GM12875 (cell line): ENCODE results near the gene IQCM.
"Not testable (repeated sequence)": the region's sequence is repeated elsewhere in the genome, so short reads cannot be mapped to it uniquely, and the experiment has no call there.

Experiments used
- H3K4me3 ChIP-seq: one replicate; pipeline ENCODE4 v1.5.1; 2011; ENCODE audit warnings: low read depth, low read length, control low read depth
- CTCF ChIP-seq: IDR thresholded peaks from 2 replicates; pipeline ENCODE4 v1.5.1; 2011; ENCODE audit warnings: low read depth, mild to moderate bottlenecking, control low read depth, inconsistent platforms, low read length, moderate library complexity, borderline replicate concordance; ENCODE audit not compliant: insufficient read depth

IQCM gene

GRCh38 chr4:149511558-149512298, 303.9 kb downstream of the IQCM start:
- no peak for TF ChIP-seq CTCF
- H3K4me3 ChIP-seq = no peak overlapping the region

GRCh38 chr4:149507309-149507708, 308.3 kb downstream of the IQCM start:
- H3K4me3 ChIP-seq = not testable (repeated sequence)

GRCh38 chr4:149500806-149501205, 314.8 kb downstream of the IQCM start:
- no peak overlapping the region for H3K4me3 ChIP-seq
- no peak for TF ChIP-seq CTCF

- no peak overlapping the region for H3K4me3 ChIP-seq
- TF ChIP-seq CTCF = no peak
Observed at GRCh38 chr4:149499726-149500125, 315.9 kb downstream of the IQCM start.

GRCh38 chr4:149498246-149498645, 317.4 kb downstream of the IQCM start:
- TF ChIP-seq CTCF = no peak
- H3K4me3 ChIP-seq = no peak overlapping the region

GRCh38 chr4:149493492-149493891, 322.2 kb downstream of the IQCM start:
- no peak for TF ChIP-seq CTCF
- no peak overlapping the region for H3K4me3 ChIP-seq

- TF ChIP-seq CTCF = no peak
- H3K4me3 ChIP-seq = no peak overlapping the region
Observed at GRCh38 chr4:149489321-149489720, 326.3 kb downstream of the IQCM start.
